ENCODE data around the gene PLEKHA8.

GRCh38 chr7:30148951-30149459, 120.8 kb downstream of the PLEKHA8 start:
- TF ChIP-seq POLR2A (IDR thresholded peaks at IDR 0.05) = no peak
- no peak for TF ChIP-seq EP300 (IDR thresholded peaks at IDR 0.05)

All from suprapubic skin (tissue), 2 donors.